ENCODE data around the gene PDCD2.

Gene PDCD2

DNA sequence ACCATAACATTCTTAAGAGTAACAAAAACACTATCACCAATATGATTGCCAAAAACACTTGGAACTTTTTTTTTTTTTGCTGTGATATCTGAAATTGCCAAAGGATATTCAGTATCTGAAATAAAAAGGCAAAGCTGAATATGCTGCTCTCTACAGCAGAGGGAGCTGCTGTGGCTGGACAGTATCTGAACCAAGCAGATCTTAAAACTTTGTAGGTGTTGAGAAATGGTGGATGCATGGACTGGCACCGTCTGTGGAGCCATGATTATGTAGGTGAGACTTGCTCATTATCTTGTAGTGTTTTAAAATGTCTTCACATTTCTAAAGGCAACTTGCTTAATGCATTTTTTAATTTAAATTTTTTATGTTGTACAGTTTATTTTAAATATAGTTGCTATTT, 9.2 kb downstream of the PDCD2 start:
- Histone ChIP-seq H3K4me1 (ENCODE audit: insufficient read depth, low read length) (no peaks in the 10 kb centered on the region), H3K4me3 (ENCODE audit: low read length) (no peak overlapping the region), H3K9ac (ENCODE audit: low read depth, low read length) (no peak overlapping the region), H3K27me3 (ENCODE audit: insufficient read depth, low read length) (no peaks in the 10 kb centered on the region), H3K36me3 (ENCODE audit: insufficient read depth, low read depth, low read length) (peaks cover 94% of the 10 kb centered on the region), H3K9me3 (ENCODE audit: insufficient read depth, low read depth, low read length) (no peaks in the 10 kb centered on the region), H3K27ac (ENCODE audit: low read length) (no peak overlapping the region)

DNA sequence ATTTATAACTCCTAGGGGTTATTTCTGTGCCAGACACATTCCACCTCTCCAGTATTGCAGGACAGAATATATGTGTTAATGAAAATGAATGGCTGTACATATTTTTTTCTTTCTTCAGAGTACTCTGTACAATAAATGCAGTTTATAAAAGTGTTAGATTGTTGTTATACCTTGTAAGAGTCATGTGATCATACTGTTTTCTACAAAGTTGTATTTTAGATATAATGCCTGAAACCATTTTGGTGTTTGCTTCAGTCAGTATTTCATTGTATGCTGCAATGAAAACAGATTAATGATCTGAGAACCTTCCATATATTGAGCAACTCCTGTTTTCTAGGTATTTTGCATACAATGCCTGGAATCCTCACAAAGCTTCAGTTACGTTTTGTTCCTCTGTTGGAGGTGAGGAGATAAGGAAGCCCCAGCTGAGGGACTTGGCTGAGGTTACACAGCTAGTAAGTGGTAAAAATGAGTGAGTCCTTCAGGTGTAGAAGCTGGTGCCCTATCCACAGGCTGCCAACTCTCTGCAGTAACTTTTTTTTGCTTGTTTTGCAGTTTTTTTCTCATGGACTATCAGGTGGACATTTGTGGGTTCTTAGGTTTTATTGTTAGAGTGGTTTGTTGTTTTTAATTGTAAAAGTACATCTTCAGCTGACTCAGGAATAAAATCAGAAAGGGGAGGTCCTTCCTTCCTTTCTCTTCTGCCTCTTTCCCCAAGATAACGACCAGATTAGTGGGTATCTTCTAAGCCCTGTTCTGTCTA, 11.6 kb downstream of the PDCD2 start:
- H3K9me3 ChIP-seq (ENCODE audit: insufficient read depth, low read depth, low read length) = no peaks in the 10 kb centered on the region
- H3K9ac ChIP-seq (ENCODE audit: low read depth, low read length) = no peak overlapping the region
- H3K4me1 ChIP-seq (ENCODE audit: insufficient read depth, low read length) = no peaks in the 10 kb centered on the region
- no peak overlapping the region for H3K4me3 ChIP-seq (ENCODE audit: low read length)
- H3K27me3 ChIP-seq (ENCODE audit: insufficient read depth, low read length) = no peaks in the 10 kb centered on the region
- peaks cover 91% of the 10 kb centered on the region for H3K36me3 ChIP-seq (ENCODE audit: insufficient read depth, low read depth, low read length)
- H3K27ac ChIP-seq (ENCODE audit: low read length) = no peak overlapping the region

DNA sequence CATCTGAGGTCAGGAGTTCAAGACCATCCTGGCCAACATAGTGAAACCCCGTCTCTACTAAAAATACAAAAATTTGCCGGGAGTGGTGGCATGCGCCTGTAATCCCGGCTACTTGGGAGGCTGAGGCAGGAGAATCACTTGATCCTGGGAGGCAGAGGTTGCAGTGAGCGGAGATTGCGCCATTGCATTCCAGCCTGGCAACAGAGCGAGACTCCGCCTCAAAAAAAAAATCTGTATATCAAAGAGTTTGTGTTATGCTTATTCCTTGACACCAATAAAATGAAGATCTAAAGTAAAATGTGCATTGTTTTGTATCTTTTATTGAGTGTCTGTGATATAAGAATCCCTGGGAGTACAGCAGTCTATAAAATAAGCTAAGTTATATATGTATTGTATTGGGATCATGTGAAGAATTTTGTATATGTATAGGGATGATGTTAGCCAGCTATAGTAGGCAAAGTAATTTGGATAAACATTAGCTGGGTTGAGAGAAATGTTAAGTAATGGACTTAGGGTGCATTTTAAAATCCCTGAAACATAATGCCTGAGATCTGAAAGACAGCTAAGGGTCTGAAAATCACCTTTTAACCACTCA, 19.4 kb downstream of the PDCD2 start:
- no peaks in the 10 kb centered on the region for H3K27me3 ChIP-seq (ENCODE audit: insufficient read depth, low read length)
- H3K36me3 ChIP-seq (ENCODE audit: insufficient read depth, low read depth, low read length) = peaks cover 82% of the 10 kb centered on the region
- no peak overlapping the region for H3K9ac ChIP-seq (ENCODE audit: low read depth, low read length)
- no peaks in the 10 kb centered on the region for H3K4me1 ChIP-seq (ENCODE audit: insufficient read depth, low read length)
- H3K4me3 ChIP-seq (ENCODE audit: low read length) = no peak overlapping the region
- no peaks in the 10 kb centered on the region for H3K9me3 ChIP-seq (ENCODE audit: insufficient read depth, low read depth, low read length)
- H3K27ac ChIP-seq (ENCODE audit: low read length) = no peak overlapping the region

DNA sequence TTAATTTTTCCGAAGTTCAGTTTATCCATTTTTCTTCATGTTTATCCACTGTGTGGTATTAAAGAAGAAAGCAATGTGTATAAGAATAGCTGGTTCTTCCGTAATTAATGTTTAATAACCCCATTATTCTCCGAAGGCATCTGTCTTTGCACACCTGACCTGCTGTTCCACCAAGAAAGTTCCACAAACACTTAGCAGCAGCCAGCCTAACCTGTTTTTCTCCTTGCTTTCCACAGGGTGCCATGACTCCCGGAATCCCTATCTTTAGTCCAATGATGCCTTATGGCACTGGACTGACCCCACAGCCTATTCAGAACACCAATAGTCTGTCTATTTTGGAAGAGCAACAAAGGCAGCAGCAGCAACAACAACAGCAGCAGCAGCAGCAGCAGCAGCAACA, 22.9 kb downstream of the PDCD2 start:
- Histone ChIP-seq H3K4me1 (ENCODE audit: insufficient read depth, low read length) (no peaks in the 10 kb centered on the region), H3K9ac (ENCODE audit: low read depth, low read length) (no peak overlapping the region), H3K27ac (ENCODE audit: low read length) (no peak overlapping the region), H3K36me3 (ENCODE audit: insufficient read depth, low read depth, low read length) (peaks cover 73% of the 10 kb centered on the region), H3K9me3 (ENCODE audit: insufficient read depth, low read depth, low read length) (no peaks in the 10 kb centered on the region), H3K27me3 (ENCODE audit: insufficient read depth, low read length) (no peaks in the 10 kb centered on the region), H3K4me3 (ENCODE audit: low read length) (no peak overlapping the region)

DNA sequence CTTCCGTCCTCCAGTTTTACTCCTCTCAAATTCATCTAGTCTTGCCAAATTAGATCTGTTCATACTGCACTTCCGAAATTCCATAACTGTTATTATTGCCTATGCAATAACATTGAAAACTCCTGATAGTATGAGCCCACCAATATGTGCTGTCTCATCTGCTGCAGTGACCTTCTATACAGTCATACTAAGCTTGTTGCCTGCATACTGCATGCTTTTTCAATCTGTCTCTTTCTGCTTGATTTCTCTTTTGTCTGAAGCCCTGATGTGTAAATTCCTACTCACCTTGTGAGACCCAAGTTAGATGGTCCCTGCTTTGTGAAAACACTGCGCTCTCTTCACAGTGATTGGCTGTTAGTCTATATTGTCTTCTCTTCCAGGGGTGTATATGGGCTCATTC, 29.1 kb downstream of the PDCD2 start:
- H3K4me3 ChIP-seq (ENCODE audit: low read length) = peak overlapping the region; percentile 89
- no peaks in the 10 kb centered on the region for H3K9me3 ChIP-seq (ENCODE audit: insufficient read depth, low read depth, low read length)
- no peaks in the 10 kb centered on the region for H3K27me3 ChIP-seq (ENCODE audit: insufficient read depth, low read length)
- peak overlapping the region; percentile 91; the same call in 1 of the 2 replicates for H3K9ac ChIP-seq (ENCODE audit: low read depth, low read length)
- no peak overlapping the region for H3K27ac ChIP-seq (ENCODE audit: low read length)
- peaks cover 25% of the 10 kb centered on the region for H3K36me3 ChIP-seq (ENCODE audit: insufficient read depth, low read depth, low read length)
- peaks cover 12% of the 10 kb centered on the region for H3K4me1 ChIP-seq (ENCODE audit: insufficient read depth, low read length)

DNA sequence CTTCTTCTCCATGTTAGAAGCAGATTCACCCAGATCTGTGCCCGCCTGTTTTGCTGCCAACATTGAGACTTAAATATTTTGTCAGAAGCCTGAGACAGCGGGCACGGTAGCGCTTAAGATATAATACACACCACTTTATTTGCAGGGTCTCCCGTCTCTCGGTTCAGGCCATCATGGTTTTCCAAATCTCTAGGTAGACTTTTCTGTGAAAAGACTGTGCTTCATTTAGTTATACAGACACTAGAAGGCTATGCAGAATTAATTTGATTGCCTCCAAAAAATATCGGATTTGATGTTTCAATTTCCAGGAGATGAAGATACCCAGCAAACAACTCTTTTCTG, 29.7 kb downstream of the PDCD2 start:
- Histone ChIP-seq H3K27ac (ENCODE audit: low read length) (no peak overlapping the region), H3K9me3 (ENCODE audit: insufficient read depth, low read depth, low read length) (no peaks in the 10 kb centered on the region), H3K36me3 (ENCODE audit: insufficient read depth, low read depth, low read length) (peaks cover 29% of the 10 kb centered on the region), H3K4me3 (ENCODE audit: low read length) (peak overlapping the region; percentile 89), H3K4me1 (ENCODE audit: insufficient read depth, low read length) (peaks cover 12% of the 10 kb centered on the region), H3K27me3 (ENCODE audit: insufficient read depth, low read length) (no peaks in the 10 kb centered on the region), H3K9ac (ENCODE audit: low read depth, low read length) (peak overlapping the region; percentile 91; the same call in 1 of the 2 replicates)

DNA sequence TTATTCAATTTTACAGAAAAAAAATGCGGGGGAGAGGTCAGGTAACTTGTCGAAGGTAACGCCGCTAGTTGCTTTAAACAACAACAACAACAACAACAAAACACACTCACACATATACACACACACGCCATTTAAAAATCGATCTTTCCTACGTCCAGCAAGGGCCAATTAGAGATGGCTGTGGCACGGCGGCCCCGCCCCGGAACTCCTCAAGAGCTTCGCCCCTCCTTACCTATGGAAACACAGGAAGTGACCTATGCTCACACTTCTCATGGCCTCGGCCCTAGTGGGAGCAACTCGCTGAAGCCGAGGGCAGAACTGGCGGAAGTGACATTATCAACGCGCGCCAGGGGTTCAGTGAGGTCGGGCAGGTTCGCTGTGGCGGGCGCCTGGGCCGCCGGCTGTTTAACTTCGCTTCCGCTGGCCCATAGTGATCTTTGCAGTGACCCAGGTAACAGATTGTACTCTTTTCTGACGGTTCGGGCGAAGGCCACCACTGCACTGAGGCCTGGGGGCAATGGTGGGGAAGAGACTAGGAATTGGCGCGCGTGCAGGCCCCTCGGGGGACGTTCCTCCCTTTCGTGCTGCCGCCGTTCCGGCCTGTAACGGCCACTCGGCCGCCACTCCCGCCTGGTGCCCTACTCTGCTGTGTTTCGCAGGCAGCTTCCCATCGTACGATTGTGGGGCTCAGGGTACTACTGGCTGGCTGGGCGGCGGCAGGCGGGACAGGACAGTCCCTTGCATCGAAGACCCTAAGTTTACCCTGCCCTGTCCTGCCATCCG, 30.2 kb downstream of the PDCD2 start, which contains the start of gene TBP:
Gene TBP, plus strand, starts transcription at position 357 of the 783 bp plus-strand sequence. CDS start 2,661 bp downstream, outside the sequence.
- H3K9me3 ChIP-seq (ENCODE audit: insufficient read depth, low read depth, low read length) = no peaks in the 10 kb centered on the region
- H3K4me1 ChIP-seq (ENCODE audit: insufficient read depth, low read length) = peaks cover 12% of the 10 kb centered on the region
- no peaks in the 10 kb centered on the region for H3K27me3 ChIP-seq (ENCODE audit: insufficient read depth, low read length)
- H3K9ac ChIP-seq (ENCODE audit: low read depth, low read length) = peak within 1 kb of the TSS; percentile 92; the same call in 1 of the 2 replicates
- peak within 1 kb of the TSS; percentile 89 for H3K4me3 ChIP-seq (ENCODE audit: low read length)
- H3K27ac ChIP-seq (ENCODE audit: low read length) = no peak within 1 kb of the TSS
- H3K36me3 ChIP-seq (ENCODE audit: insufficient read depth, low read depth, low read length) = peaks cover 32% of the 10 kb centered on the region

DNA sequence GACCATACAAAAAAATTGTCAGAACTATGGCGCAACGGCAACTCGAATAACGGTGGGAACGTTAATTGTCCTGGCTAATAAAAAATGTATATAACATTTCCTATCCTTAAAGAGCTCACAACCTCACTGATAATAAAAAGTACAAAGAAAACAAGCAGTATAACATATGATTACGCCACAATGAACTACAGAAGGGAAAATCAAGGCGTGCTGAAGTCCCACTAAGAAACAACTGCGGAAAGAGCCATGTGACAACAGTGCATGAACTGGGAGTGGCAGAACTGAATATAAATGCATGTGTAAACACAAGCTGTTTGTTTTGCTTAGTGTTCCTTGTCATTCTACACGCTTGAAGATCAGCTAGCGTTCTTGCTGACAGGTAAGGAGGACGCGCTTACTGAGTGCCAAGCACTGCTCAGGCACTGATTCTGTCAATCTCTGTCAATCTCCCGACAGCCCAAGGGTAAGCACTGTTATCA, 30.9 kb downstream of the PDCD2 start:
- H3K27ac ChIP-seq (ENCODE audit: low read length) = no peak overlapping the region
- H3K4me3 ChIP-seq (ENCODE audit: low read length) = peak overlapping the region; percentile 89

DNA sequence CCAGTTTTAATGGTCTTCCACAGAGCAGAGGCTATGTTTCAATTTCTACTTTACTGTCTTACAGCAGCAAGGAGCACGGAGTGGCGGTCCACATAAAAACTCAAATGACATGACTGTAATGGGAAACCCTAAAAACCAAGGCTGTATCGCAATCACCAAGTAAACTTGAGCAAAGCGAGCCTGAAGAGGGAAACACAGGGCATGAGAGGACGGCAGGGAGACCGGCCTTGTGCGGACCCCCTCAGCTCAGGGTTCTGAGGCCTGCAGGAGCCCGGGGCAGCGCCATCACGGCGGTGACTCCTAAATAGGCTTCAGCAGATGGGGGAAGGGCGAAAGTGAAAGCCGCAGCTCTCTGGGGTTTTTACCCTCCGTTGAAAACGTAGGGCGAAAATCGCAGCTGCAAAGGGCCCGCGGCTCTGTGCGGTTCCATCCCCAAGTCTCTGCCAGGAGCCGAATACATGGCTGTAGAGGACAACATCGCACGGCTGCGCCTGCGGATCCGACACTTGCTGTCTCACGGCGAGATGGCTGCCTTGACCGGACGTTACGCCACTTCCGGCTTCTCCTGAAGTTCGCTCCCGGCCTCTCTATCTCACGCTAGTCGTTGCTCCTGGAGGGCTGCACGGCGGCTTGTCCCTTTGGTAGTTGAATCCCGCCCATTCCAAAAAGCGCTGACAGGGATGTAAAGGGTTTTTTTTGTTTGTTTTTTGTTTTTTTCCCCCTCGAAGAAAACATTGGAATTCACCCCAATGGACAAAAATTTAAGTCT, 31.5 kb downstream of the PDCD2 start, which contains the start of gene PSMB1:
Gene PSMB1, minus strand, starts transcription at position 543 of the 769 bp plus-strand sequence. Its CDS starts 65 bp downstream, at position 478.
- H3K4me3 ChIP-seq (ENCODE audit: low read length) = peak within 1 kb of the TSS; percentile 89
- peaks cover 35% of the 10 kb centered on the region for H3K36me3 ChIP-seq (ENCODE audit: insufficient read depth, low read depth, low read length)
- H3K4me1 ChIP-seq (ENCODE audit: insufficient read depth, low read length) = peaks cover 12% of the 10 kb centered on the region
- peak within 1 kb of the TSS; percentile 56 for H3K27ac ChIP-seq (ENCODE audit: low read length)
- H3K9me3 ChIP-seq (ENCODE audit: insufficient read depth, low read depth, low read length) = no peaks in the 10 kb centered on the region
- H3K27me3 ChIP-seq (ENCODE audit: insufficient read depth, low read length) = no peaks in the 10 kb centered on the region
- H3K9ac ChIP-seq (ENCODE audit: low read depth, low read length) = peak within 1 kb of the TSS; percentile 92

More for the DNA sequence above, 30.9 kb downstream of the PDCD2 start:
- peaks cover 34% of the 10 kb centered on the region for H3K36me3 ChIP-seq (ENCODE audit: insufficient read depth, low read depth, low read length)
- H3K9ac ChIP-seq (ENCODE audit: low read depth, low read length) = peak overlapping the region; percentile 92; the same call in 1 of the 2 replicates
- H3K27me3 ChIP-seq (ENCODE audit: insufficient read depth, low read length) = no peaks in the 10 kb centered on the region
- no peaks in the 10 kb centered on the region for H3K9me3 ChIP-seq (ENCODE audit: insufficient read depth, low read depth, low read length)
- H3K4me1 ChIP-seq (ENCODE audit: insufficient read depth, low read length) = peaks cover 12% of the 10 kb centered on the region

DNA sequence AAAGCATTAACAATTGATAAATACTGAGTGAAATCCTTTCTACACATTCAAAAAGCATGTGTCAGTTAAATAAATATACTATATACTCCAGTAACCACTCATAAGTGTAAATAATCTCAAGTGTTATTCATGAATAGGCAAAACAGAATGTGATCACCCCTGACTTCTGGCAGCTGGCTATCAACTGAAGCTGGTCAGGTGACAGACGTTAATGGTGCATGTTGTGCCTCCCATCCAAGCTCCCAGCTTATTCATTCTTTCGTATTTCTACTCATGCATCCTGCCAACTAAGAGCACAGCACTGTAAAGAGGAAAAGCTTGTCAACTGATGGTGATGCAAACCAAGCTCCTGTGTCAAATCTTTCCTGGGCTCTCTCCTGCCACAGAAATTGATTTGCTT, 39.0 kb downstream of the PDCD2 start:
- H3K27ac ChIP-seq (ENCODE audit: low read length) = no peak overlapping the region
- peaks cover 100% of the 10 kb centered on the region for H3K36me3 ChIP-seq (ENCODE audit: insufficient read depth, low read depth, low read length)
- H3K9me3 ChIP-seq (ENCODE audit: insufficient read depth, low read depth, low read length) = no peaks in the 10 kb centered on the region
- no peak overlapping the region for H3K9ac ChIP-seq (ENCODE audit: low read depth, low read length)
- no peaks in the 10 kb centered on the region for H3K4me1 ChIP-seq (ENCODE audit: insufficient read depth, low read length)
- H3K4me3 ChIP-seq (ENCODE audit: low read length) = no peak overlapping the region
- H3K27me3 ChIP-seq (ENCODE audit: insufficient read depth, low read length) = no peaks in the 10 kb centered on the region
